Smooth muscle cell (in vitro differentiated cells): Measurements from ENCODE around the gene CPN1. TPM values are rescaled to one million over a fixed set of nuclear protein-coding genes. Genes with fewer than 3 reads are reported as not detected.

Source experiments
- DNase-seq: peaks from one replicate; lab custom pipeline; 2025; ENCODE audit not compliant: unreplicated experiment; lab: John Stamatoyannopoulos, UW
- H2AFZ ChIP-seq: fragments of 200-600 bp; sonication (generic); 2 replicates; pipeline ENCODE4 v1.6.0; 2016; ENCODE audit warnings: antibody characterized with exemption, low read depth, mild to moderate bottlenecking
- H3F3A ChIP-seq: fragments of 200-600 bp; sonication (generic); 2 replicates; pipeline ENCODE4 v1.6.0; 2017; ENCODE audit warnings: antibody characterized with exemption, low read depth
- H3K27ac ChIP-seq: fragments of 200-600 bp; sonication (generic); 2 replicates; pipeline ENCODE4 v1.5.1; 2016; ENCODE audit warnings: low read depth, mild to moderate bottlenecking
- H3K27me3 ChIP-seq: fragments of 200-600 bp; sonication (generic); 2 replicates; pipeline ENCODE4 v1.6.1; 2016; ENCODE audit warnings: low read depth, mild to moderate bottlenecking
- H3K36me3 ChIP-seq: fragments of 200-600 bp; sonication (generic); 2 replicates; pipeline ENCODE4 v1.5.1; 2016; ENCODE audit warnings: low read depth
- H3K4me1 ChIP-seq: fragments of 200-600 bp; sonication (generic); 2 replicates; pipeline ENCODE4 v1.5.1; 2016; ENCODE audit warnings: low read depth
- H3K4me2 ChIP-seq: fragments of 200-600 bp; sonication (generic); 2 replicates; pipeline ENCODE4 v1.6.0; 2016; ENCODE audit warnings: mild to moderate bottlenecking
- H3K4me3 ChIP-seq: fragments of 200-600 bp; sonication (generic); 2 replicates; pipeline ENCODE4 v1.5.1; 2016; ENCODE audit warnings: mild to moderate bottlenecking
- H3K79me2 ChIP-seq: fragments of 200-600 bp; sonication (generic); 2 replicates; pipeline ENCODE4 v1.6.0; 2016; ENCODE audit warnings: low read depth, mild to moderate bottlenecking
- H3K9ac ChIP-seq: fragments of 200-600 bp; sonication (generic); 2 replicates; pipeline ENCODE4 v1.6.0; 2016; ENCODE audit warnings: low read depth
- H3K9me3 ChIP-seq: fragments of 200-600 bp; sonication (generic); replicated peaks from 2 replicates; pipeline ENCODE4 v1.5.1; 2016; ENCODE audit warnings: low read depth
- H4K20me1 ChIP-seq: fragments of 200-600 bp; sonication (generic); 2 replicates; pipeline ENCODE4 v1.6.0; 2016; ENCODE audit warnings: low read depth
- WGBS: methylation state at CpG from one replicate; pipeline ENCODE4 v1.1.7; 2016; ENCODE audit warnings: low lambda C conversion rate; 5-methylcytosine and 5-hydroxymethylcytosine counted together
- polyA plus RNA-seq: library from polyadenylated mRNA; unstranded; fragments of >200 nt; fragmentation: Nextera tagmentation; extraction: Ambion mirVana; gene quantifications from 2 replicates; pipeline ENCODE4 v1.2.1, GENCODE V29; 2016
- total RNA-seq: library from RNA; depleted of rRNA; stranded (reverse); fragments of >200 nt; gene quantifications from 2 replicates; pipeline ENCODE4 v1.2.3, GENCODE V29; 2014
- TF ChIP-seq, protein P1 (sequence below): fragments of 200-600 bp; sonication (generic); IDR thresholded peaks from 2 replicates; pipeline ENCODE4 v1.5.1; 2017; ENCODE audit warnings: borderline replicate concordance, mild to moderate bottlenecking, antibody characterized with exemption; ENCODE audit not compliant: insufficient read depth, poor library complexity, severe bottlenecking

The CPN1 gene
- total and polyA plus RNA-seq, 2 experiments from 2014 or later = not detected

DNA sequence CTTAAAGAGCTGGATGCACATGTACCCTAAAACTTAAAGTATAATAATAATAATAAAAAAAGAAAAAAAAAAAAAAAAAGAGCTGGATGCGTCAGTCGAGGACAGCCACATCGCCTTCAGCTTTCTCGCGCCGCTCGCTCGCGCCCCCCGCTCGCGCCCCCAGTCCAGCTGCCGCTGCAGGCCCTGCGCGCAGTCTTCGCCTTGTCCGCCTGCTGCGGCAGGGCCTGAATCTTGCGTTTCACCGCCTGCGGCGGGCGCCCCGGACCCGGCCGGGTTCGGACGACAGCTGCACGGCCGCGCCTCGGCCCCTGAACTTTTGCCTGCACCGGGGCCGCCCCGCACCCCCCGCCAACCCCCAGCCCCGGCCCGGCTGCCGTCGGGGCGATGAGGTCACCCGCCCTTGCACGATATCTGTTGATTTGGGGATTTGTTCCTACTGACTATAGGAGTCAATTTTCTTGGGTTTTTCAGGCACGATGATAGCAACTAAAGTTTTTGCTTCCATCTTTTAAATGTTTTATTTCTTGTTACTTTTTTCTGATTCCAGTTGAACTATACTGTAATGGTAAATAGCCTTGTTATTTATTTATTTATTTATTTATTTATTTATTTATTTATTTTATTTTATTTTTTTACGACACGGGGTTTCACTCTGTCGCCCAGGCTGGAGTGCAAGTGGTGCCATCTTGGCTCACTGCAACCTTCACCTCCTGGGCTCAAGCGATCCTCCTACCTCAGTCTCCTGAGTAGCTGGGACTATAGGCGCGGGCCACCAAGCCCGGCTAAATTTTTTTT is 33.5 kb upstream of the CPN1 start:
- no peak overlapping the region for H3K4me3 ChIP-seq
- 95% methylated on average over 43 of the region's 51 CpGs for WGBS
- no peaks in the 10 kb centered on the region for H3K4me1 ChIP-seq
- no peak overlapping the region for H3K9ac ChIP-seq
- TF ChIP-seq, protein P1, sequence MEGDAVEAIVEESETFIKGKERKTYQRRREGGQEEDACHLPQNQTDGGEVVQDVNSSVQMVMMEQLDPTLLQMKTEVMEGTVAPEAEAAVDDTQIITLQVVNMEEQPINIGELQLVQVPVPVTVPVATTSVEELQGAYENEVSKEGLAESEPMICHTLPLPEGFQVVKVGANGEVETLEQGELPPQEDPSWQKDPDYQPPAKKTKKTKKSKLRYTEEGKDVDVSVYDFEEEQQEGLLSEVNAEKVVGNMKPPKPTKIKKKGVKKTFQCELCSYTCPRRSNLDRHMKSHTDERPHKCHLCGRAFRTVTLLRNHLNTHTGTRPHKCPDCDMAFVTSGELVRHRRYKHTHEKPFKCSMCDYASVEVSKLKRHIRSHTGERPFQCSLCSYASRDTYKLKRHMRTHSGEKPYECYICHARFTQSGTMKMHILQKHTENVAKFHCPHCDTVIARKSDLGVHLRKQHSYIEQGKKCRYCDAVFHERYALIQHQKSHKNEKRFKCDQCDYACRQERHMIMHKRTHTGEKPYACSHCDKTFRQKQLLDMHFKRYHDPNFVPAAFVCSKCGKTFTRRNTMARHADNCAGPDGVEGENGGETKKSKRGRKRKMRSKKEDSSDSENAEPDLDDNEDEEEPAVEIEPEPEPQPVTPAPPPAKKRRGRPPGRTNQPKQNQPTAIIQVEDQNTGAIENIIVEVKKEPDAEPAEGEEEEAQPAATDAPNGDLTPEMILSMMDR = no peak
- H4K20me1 ChIP-seq = no peaks in the 10 kb centered on the region
- no peak for DNase-seq
- no peaks in the 10 kb centered on the region for H3K79me2 ChIP-seq
- no peaks in the 10 kb centered on the region for H3K27me3 ChIP-seq
- H3K4me2 ChIP-seq = no peak overlapping the region
- H3K27ac ChIP-seq = no peak overlapping the region
- no peaks in the 10 kb centered on the region for H3F3A ChIP-seq
- no peaks in the 10 kb centered on the region for H3K9me3 ChIP-seq
- H2AFZ ChIP-seq = no peak overlapping the region
- H3K36me3 ChIP-seq = no peaks in the 10 kb centered on the region

DNA sequence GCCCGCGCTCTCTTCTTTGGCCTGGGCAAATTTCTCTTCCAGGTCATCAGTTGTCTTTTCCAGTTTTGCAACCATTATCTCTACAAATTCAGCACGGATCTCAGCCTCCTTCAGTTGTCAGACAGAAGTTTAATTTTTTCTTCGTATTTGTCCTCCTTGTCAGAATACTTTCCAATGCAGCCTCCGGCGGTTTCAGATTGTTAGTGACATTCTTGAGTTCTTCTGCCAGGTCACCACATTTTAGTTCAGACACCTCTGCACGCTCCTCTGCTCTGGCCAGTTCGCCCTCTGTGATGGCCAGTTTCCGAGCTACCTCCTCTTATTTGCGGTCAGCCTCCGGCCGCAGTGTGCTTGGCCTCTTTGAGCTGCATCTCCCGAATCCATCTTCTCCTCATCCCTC is 32.8 kb upstream of the CPN1 start:
- no peak overlapping the region for H3K4me2 ChIP-seq
- no peaks in the 10 kb centered on the region for H3K4me1 ChIP-seq
- TF ChIP-seq, protein P1 = no peak
- no peaks in the 10 kb centered on the region for H3K9me3 ChIP-seq
- 96% methylated on average over 13 of the region's 13 CpGs for whole genome bisulfite sequencing
- H3K79me2 ChIP-seq = no peaks in the 10 kb centered on the region
- H3K27ac ChIP-seq = no peak overlapping the region
- no peaks in the 10 kb centered on the region for H3K36me3 ChIP-seq
- H3K27me3 ChIP-seq = no peaks in the 10 kb centered on the region
- H3K9ac ChIP-seq = no peak overlapping the region
- H4K20me1 ChIP-seq = no peaks in the 10 kb centered on the region
- DNase-seq = no peak
- no peak overlapping the region for H3K4me3 ChIP-seq
- no peak overlapping the region for H2AFZ ChIP-seq
- H3F3A ChIP-seq = no peaks in the 10 kb centered on the region

DNA sequence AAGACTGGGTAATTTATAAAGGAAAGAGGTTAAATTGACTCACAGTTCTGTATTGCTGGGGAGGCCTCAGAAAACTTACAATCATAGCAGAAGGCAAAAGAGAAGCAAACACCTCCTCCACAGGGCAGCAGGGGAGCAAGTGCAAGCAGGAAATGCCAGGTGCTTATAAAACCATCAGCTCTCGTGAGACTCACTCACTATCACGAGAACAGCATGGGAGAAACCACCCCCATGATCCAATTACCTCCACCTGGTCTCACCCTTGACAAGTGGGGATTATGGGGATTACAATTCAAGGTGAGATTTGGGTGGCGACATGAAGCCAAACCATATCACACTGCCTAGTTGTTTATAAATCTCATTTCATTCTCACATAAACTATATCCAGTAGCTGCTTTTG is 28.0 kb upstream of the CPN1 start:
- no peak overlapping the region for H3K4me3 ChIP-seq
- no peaks in the 10 kb centered on the region for H3K79me2 ChIP-seq
- DNase-seq = no peak
- TF ChIP-seq, protein P1 = no peak
- no peaks in the 10 kb centered on the region for H3K36me3 ChIP-seq
- no peak overlapping the region for H3K4me2 ChIP-seq
- H3K27ac ChIP-seq = no peak overlapping the region
- 60% methylated on average over 3 of the region's 3 CpGs for WGBS
- no peaks in the 10 kb centered on the region for H4K20me1 ChIP-seq
- H2AFZ ChIP-seq = no peak overlapping the region
- no peaks in the 10 kb centered on the region for H3K4me1 ChIP-seq
- H3K9ac ChIP-seq = no peak overlapping the region
- H3K27me3 ChIP-seq = no peaks in the 10 kb centered on the region
- no peaks in the 10 kb centered on the region for H3K9me3 ChIP-seq
- no peaks in the 10 kb centered on the region for H3F3A ChIP-seq

DNA sequence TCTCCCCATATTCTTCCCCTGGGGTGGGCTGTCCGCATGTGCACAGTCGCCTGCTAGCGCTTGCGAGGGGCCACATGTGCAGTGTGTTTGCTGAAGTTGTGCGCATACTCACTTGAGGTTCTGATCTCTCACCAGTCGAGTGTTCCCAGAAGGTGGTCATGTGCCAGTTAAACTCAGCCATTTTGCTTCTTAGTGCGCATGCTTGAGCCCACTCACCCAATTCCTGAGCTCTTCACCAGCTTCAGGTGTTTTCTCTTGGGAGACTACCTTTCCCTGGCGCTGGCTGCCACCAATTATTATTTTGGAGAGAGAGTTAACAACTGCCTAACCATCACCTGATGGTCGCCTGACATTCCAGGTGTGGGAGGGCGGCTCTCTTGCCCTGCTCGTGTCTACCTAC is 25.2 kb upstream of the CPN1 start:
- H3K27ac ChIP-seq = no peak overlapping the region
- H3K9ac ChIP-seq = no peak overlapping the region
- 84% methylated on average over 11 of the region's 11 CpGs for WGBS
- no peaks in the 10 kb centered on the region for H3F3A ChIP-seq
- no peak for DNase-seq
- TF ChIP-seq, protein P1 = no peak
- H3K79me2 ChIP-seq = no peaks in the 10 kb centered on the region
- H3K4me1 ChIP-seq = no peaks in the 10 kb centered on the region
- no peaks in the 10 kb centered on the region for H3K9me3 ChIP-seq
- H4K20me1 ChIP-seq = no peaks in the 10 kb centered on the region
- H3K4me2 ChIP-seq = no peak overlapping the region
- H3K27me3 ChIP-seq = no peaks in the 10 kb centered on the region
- no peaks in the 10 kb centered on the region for H3K36me3 ChIP-seq
- no peak overlapping the region for H3K4me3 ChIP-seq
- H2AFZ ChIP-seq = no peak overlapping the region
